Activated naive CD4-positive, alpha-beta T cell treated with anti-CD3 and anti-CD28 coated beads, Interleukin-2, amount 50 U/mL, for 24 hours (primary cell): ENCODE measurements around the gene KIAA0513.
A peak's percentile ranks its signal among the peaks of the same experiment; 100 is the strongest.
"Not testable (repeated sequence)": the region's sequence is repeated elsewhere in the genome, so short reads cannot be mapped to it uniquely, and the experiment has no call there.

Source experiments
- H3K27ac Mint-ChIP-seq: one replicate; pipeline ENCODE4 v1.8.0; 2021; ENCODE audit warnings: mild to moderate bottlenecking, mixed read lengths
- H3K27me3 Mint-ChIP-seq: one replicate; pipeline ENCODE4 v1.8.0; 2021; ENCODE audit warnings: mixed read lengths
- H3K36me3 Mint-ChIP-seq: one replicate; pipeline ENCODE4 v1.8.0; 2021; ENCODE audit warnings: mixed read lengths
- H3K4me1 Mint-ChIP-seq: one replicate; pipeline ENCODE4 v1.8.0; 2021; ENCODE audit warnings: mixed read lengths
- H3K4me3 Mint-ChIP-seq: one replicate; pipeline ENCODE4 v1.8.0; 2021; ENCODE audit warnings: mild to moderate bottlenecking, mixed read lengths
- H3K9me3 Mint-ChIP-seq: one replicate; pipeline ENCODE4 v1.8.0; 2021; ENCODE audit warnings: mixed read lengths

Gene KIAA0513

DNA sequence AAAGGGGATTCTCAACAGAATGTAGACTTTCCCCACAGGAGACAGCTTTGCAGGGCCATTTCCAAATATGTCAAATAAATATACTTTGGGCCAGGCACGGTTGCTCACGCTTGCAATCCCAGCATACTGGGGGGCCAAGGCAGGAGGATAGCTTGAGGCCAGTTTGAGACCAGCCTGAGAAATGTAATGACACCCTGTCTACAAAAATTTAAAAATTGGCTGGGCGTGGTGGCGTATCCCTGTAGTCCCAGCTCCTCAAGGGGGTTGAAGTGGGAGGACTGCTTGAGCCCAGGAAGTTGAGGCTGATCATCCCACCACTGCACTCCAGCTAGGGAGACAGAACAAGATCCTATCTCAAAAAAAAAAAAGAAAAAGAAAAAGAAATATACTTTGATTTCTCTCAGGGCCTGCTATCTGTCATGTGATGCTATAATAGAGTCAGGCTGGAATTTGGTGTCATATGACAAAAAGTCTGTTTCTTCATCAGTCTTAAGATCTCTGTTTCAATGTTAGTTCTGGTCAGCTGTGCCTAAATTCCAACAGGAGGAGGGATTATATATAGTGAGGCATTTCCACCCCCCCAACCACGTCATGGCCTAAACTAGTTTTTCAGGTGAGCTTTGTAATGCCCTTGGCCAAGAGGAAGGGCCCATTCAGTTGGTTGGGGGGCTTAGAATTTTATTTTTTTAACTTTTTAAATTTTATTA, 12.0 kb upstream of the KIAA0513 start:
- H3K36me3 Mint-ChIP-seq, result peaks cover 3% of the 10 kb centered on the region
- H3K9me3 Mint-ChIP-seq, result no peaks in the 10 kb centered on the region
- no peaks in the 10 kb centered on the region for H3K27me3 Mint-ChIP-seq
- peaks cover 18% of the 10 kb centered on the region for H3K4me1 Mint-ChIP-seq
- no peak overlapping the region for H3K27ac Mint-ChIP-seq
- no peak overlapping the region for H3K4me3 Mint-ChIP-seq

DNA sequence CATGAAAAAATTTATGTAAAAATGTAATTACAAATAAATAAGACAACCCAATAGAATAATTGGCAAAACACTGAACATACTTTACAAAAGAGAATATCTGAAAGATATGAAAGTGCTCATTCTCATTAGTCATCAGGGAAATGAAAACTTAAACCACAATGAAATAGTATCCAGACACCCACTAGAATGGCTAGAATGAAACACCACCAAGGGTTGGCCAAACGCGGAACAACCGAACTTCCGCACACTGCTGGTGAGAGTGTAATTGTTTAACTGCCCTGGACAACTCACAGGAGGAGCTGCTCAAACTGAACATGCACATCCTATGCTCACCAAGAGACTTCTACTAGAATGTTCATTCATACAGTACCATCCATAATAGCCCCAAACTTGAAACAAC, 10.4 kb upstream of the KIAA0513 start:
- Mint-ChIP-seq H3K27ac (no peak overlapping the region), H3K4me1 (peaks cover 10% of the 10 kb centered on the region), H3K27me3 (no peaks in the 10 kb centered on the region), H3K9me3 (no peaks in the 10 kb centered on the region), H3K4me3 (peak overlapping the region; percentile 13), H3K36me3 (no peaks in the 10 kb centered on the region)

DNA sequence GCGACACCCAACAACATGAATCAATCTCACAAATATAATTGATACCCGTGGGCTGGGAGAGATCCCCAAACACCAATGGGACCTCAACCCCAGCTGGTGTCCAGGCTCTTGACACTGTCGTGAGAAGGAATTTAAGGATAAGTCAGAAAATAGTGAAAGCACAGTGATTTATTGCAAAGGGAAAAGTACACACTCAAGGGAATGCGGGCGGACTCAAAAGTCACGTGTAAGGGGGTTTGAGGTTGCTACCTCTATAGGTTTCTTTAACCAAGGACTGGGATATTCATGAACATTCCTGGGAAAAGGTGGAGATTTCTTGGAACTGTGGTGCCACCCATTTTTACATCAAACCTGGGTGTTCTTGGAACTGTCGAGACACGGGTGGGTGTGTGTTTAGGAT, 10.0 kb upstream of the KIAA0513 start:
- no peak overlapping the region for H3K4me3 Mint-ChIP-seq
- H3K27ac Mint-ChIP-seq, result no peak overlapping the region
- no peaks in the 10 kb centered on the region for H3K27me3 Mint-ChIP-seq
- no peaks in the 10 kb centered on the region for H3K9me3 Mint-ChIP-seq
- no peaks in the 10 kb centered on the region for H3K36me3 Mint-ChIP-seq
- peaks cover 10% of the 10 kb centered on the region for H3K4me1 Mint-ChIP-seq

DNA sequence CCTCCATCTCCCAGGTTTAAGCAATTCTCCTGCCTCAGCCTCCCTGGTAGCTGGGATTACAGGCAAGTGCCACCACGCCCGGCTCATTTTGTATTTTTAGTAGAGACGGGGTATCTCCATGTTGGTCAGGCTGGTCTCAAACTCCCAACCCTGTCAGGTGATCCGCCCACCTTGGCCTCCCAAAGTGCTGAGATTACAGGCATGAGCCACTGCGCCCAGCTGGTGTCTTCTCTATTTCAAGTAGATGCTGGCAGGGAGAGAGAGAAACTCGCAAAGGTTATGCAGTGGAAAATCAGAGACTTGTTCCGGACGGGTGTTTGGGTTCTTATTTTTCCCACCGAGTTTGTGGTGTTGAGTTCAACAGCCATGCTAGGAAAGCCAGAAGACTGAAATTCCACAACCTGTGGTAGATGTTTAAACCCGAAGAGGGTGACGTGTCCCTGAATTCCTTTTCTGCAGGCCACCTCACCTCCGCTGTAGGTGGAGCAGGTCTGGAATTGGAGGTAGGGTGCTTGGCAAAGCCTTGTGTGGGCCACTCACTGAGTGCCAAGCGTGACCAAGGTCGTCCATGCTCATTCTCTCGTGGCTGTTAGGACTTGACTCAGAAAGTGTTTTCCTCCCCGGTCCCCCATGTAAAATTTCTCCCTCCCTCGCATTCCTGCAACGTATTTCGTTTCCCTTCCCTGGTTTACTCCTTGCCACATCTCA, 8.9 kb upstream of the KIAA0513 start:
- Mint-ChIP-seq H3K9me3 (no peaks in the 10 kb centered on the region), H3K36me3 (no peaks in the 10 kb centered on the region), H3K27ac (no peak overlapping the region), H3K4me1 (peaks cover 10% of the 10 kb centered on the region), H3K27me3 (no peaks in the 10 kb centered on the region), H3K4me3 (no peak overlapping the region)

DNA sequence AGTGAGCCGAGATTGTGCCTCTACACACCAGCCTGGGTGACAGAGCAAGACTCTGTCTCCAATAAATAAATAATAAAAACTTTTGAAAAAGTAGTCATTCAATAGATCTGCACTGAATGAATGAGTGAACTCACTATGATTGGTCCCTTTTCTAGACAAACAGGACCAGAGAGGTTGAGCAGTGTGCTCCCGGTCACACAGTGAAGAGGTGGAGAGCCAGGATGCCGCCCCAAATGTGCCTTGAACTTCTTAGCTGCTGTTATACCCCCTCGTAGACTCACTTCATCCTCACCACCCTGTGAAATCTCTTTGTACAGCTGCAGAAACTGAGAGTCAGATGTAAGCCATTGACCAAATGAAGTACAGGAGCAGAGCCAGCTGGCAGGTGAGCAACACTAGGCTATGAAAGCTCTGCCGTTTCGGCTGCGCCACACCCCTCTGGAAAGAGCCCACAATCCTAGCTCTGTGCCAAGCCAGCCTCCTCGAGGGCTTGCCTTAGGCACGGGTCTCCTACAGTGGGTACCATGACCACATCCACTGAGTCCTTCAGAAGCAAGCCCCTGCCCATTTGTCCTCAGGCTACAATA, 7.8 kb upstream of the KIAA0513 start:
- no peaks in the 10 kb centered on the region for H3K27me3 Mint-ChIP-seq

DNA sequence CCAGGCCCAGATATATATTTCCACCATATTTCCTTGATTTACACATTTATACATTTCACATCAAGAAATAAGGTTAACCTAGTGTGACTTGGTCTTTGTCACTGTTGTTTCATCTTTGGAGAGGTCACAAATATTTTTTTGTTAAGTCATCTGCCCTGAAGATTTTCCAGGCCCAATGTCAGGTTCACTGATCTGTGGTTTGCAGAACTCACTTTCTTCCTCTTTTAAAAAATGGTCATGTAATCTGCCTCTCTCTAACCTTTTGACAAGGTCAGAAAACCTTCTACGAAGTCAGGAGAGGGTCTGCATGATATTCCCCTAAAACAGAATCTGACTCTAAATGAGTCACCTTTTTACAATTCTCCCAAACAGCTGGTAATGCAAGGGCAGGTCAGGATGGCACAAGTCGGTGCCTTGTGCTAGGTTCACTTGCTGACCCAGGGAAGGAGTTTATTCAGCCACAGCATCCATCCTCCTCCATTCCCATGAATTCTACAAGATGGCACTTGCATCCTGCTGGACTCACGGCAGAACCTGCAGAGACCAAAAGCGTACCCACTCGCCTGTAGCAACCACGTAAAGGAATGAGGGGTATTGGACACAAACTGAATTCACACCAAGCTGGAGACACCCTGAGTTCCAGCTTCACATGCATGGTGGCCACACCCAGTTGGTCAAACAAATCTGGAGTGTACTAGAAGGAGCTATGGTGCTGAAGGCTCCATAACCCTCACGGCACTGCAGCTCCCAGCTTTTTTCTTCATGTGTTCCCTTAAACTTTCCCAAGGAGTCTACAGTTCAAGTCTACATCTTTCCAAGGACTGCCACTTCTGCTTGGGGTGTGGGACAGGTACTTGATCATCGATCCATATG, 1.6 kb upstream of the KIAA0513 start:
- Mint-ChIP-seq H3K9me3 (no peaks in the 10 kb centered on the region), H3K36me3 (no peaks in the 10 kb centered on the region), H3K27ac (no peak overlapping the region), H3K27me3 (no peaks in the 10 kb centered on the region), H3K4me3 (peak overlapping the region; percentile 88), H3K4me1 (peaks cover 37% of the 10 kb centered on the region)

More for the DNA sequence above, 7.8 kb upstream of the KIAA0513 start:
- Mint-ChIP-seq H3K27ac (no peak overlapping the region), H3K4me3 (no peak overlapping the region), H3K36me3 (no peaks in the 10 kb centered on the region), H3K4me1 (peaks cover 10% of the 10 kb centered on the region), H3K9me3 (no peaks in the 10 kb centered on the region)

DNA sequence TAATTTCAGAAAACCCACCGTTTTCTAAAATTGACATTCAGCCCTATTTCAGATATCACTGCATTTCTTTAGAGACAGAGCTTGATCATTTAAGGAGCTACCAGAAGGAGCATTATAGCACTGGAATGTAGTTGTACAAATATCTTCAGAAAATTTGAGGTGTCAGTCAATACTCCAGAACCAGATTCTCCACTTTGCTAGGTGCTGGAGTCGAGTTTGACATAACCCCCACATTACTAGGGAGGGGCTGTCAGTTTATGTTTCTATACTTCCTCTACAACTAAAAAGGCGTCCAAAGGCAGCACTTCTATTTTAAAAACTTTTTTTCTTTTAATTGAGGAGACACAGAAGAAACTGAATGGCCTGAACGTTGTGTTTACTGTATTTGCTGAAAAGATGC, 892 bp upstream of the KIAA0513 start:
- H3K27me3 Mint-ChIP-seq, result no peaks in the 10 kb centered on the region
- peak overlapping the region; percentile 23 for H3K27ac Mint-ChIP-seq
- no peaks in the 10 kb centered on the region for H3K9me3 Mint-ChIP-seq
- no peaks in the 10 kb centered on the region for H3K36me3 Mint-ChIP-seq
- H3K4me3 Mint-ChIP-seq, result peak overlapping the region; percentile 88
- H3K4me1 Mint-ChIP-seq, result peaks cover 40% of the 10 kb centered on the region

DNA sequence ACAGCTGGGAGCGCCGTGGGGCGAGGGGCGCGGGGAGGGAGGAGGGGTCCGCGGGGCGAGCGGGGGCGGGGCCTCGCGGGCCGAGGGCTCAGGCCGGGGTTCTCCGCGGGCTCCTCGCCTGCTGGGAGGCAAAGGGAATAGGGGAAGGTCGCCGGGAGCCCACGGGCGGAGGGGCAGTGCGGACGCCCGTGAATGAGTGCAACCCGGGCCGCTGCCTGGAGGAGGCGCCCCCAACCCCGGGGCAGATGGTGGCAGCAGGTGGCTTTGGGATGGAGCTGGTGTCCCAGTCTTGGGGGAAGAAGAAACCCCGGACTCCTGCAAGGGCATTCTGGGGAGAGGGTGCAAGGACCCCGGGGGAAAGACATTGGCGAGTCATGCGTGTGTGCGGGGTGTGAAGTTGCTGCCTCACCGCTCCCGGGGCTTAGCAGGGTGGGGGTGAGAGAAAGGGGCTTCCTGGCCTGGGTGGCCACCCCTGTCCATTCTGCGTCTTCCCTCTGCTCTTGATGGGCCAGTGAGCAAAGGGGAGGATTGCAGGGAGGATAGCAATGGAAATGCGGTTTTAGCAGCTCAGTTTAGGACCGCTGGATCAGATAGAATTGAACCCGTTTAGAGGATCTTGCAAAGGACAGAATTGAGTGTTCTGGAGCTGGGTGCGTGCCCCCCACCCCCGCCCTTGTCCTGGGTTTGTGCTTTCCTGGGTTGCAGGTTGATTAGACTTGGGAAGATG, 526 bp downstream of the KIAA0513 start:
- Mint-ChIP-seq H3K4me1 (peaks cover 42% of the 10 kb centered on the region), H3K9me3 (no peaks in the 10 kb centered on the region), H3K27me3 (no peaks in the 10 kb centered on the region)

DNA sequence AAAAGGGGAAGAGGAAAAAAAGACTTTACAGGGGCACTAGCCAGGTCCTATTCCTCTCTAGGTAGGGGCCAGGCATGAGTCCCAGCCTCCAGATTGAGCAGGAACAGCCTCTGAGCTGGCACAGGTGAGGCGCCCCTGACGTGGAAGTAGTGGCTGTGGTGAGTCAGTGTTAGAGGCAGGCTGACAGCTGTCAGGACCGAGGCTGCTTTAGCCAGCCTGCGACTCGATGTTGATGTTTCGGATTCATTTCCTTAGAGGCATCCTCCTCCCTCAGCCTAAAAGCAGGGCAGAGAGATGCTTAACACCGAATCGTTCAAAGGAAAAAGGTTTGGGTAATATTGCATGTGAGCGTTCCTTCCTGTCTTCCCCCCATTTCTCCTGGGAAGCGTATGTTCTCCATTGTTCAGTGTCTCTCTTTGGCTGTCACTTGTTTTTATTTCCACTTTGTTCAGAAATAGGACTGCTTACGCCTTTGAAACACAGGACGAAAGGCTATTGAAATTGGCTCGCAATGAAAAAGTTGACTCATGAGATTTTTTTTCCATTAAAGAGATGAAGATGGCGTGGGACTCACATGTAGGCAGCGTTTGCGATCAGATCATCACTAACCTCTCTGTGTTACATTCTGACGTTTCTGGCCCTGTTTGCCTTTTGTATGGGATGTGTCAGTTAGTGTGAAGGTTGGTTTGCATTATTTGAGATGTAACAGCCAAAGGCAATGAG, 1.3 kb downstream of the KIAA0513 start:
- peak overlapping the region; percentile 96 for H3K27ac Mint-ChIP-seq
- no peaks in the 10 kb centered on the region for H3K9me3 Mint-ChIP-seq

More for the DNA sequence above, 526 bp downstream of the KIAA0513 start:
- Mint-ChIP-seq H3K4me3 (peak overlapping the region; percentile 93), H3K27ac (peak overlapping the region; percentile 96), H3K36me3 (no peaks in the 10 kb centered on the region)

DNA sequence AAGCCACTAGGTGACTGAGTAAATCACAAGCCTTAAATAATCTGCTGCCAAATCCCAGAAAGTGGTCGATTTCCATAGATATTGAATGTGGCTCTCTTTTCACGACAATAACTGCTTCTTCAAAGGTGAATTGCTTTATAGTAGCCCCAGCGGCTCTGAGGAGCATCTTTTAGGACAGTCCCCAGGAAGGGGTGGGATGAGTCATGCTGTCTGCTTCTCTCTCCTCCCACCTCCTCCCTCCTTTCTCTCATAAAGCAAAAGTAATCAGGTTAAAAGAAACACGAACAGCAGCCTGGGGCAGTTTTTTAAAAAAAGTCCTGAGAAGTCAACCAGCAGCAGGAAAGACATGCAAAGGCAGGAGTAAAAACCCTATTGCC, 1.8 kb downstream of the KIAA0513 start:
- peak overlapping the region; percentile 93 for H3K4me3 Mint-ChIP-seq
- peak overlapping the region; percentile 96 for H3K27ac Mint-ChIP-seq

More for the DNA sequence above, 1.3 kb downstream of the KIAA0513 start:
- H3K4me3 Mint-ChIP-seq, result peak overlapping the region; percentile 93
- H3K27me3 Mint-ChIP-seq, result no peaks in the 10 kb centered on the region
- H3K4me1 Mint-ChIP-seq, result peaks cover 42% of the 10 kb centered on the region
- H3K36me3 Mint-ChIP-seq, result peaks cover under 1% of the 10 kb centered on the region

DNA sequence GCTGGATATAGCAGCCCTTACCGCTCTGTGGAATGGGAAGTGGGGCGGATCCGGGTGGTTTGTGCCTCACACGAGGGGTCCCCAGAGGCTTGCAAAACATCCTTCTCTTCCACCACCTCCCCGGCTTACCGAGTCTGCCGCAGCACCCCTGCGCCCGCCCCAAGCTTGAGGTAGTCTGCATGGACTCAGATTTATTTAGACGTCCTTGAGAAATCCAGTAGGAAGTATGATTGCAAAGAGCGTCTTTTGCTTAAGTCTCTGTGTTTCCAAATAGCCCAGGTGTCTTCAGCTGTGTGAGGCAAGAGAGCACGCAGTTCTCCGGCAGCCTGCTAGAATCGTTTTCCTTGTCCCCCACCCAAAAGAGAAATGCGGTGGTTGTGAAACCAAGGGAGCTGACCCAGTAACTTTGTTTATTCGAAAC, 2.4 kb downstream of the KIAA0513 start:
- Mint-ChIP-seq H3K27ac (peak overlapping the region; percentile 96), H3K4me1 (peaks cover 42% of the 10 kb centered on the region), H3K36me3 (peaks cover 1% of the 10 kb centered on the region), H3K9me3 (no peaks in the 10 kb centered on the region), H3K4me3 (peak overlapping the region; percentile 93), H3K27me3 (no peaks in the 10 kb centered on the region)

More for the DNA sequence above, 1.8 kb downstream of the KIAA0513 start:
- Mint-ChIP-seq H3K27me3 (no peaks in the 10 kb centered on the region), H3K4me1 (peaks cover 42% of the 10 kb centered on the region), H3K9me3 (no peaks in the 10 kb centered on the region), H3K36me3 (peaks cover 1% of the 10 kb centered on the region)

DNA sequence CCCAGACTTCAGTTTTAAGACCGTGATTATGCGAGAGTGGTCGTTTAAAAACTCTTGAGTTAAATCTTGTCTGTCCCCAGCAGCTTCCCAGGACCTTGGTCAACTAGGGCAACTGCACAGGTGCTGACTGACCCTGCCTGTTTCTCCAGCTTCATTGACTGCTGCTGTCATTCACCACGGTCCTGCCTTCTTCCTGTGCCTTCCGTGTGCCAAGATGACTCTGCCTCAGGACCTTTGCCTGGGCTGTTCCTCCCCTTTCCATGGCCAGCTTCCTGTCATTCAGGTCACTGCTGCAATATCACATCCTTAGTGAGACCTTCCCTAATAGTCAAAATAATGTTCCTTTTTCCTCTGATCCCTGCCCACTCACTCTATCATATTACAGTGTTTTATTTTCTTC, 3.9 kb downstream of the KIAA0513 start:
- Mint-ChIP-seq H3K27me3 (no peaks in the 10 kb centered on the region), H3K4me3 (no peak overlapping the region), H3K9me3 (no peaks in the 10 kb centered on the region), H3K27ac (peak overlapping the region; percentile 57), H3K36me3 (peaks cover 1% of the 10 kb centered on the region), H3K4me1 (peaks cover 39% of the 10 kb centered on the region)

DNA sequence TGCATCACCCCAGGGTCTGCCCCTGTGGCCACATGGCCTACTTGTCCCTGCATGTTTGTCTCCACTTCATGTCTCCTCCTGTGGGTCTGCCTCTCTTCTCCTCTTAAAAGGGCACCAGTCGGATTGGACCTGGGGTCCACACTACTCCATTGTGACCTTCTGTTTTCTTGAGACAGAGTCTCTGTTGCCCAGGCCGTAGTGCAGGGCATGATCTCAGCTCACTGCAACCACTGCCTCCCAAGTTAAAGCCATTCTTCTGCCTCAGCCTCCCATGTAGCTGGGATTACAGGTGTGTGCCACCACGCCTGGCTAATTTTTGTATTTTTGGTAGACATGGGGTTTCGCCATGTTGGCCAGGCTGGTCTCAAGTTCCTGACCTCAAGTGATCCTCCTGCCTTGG, 4.6 kb downstream of the KIAA0513 start:
- H3K36me3 Mint-ChIP-seq, H3K4me3 Mint-ChIP-seq, H3K9me3 Mint-ChIP-seq, H3K27me3 Mint-ChIP-seq, H3K27ac Mint-ChIP-seq: not testable (repeated sequence)
- peaks cover 41% of the 10 kb centered on the region for H3K4me1 Mint-ChIP-seq

DNA sequence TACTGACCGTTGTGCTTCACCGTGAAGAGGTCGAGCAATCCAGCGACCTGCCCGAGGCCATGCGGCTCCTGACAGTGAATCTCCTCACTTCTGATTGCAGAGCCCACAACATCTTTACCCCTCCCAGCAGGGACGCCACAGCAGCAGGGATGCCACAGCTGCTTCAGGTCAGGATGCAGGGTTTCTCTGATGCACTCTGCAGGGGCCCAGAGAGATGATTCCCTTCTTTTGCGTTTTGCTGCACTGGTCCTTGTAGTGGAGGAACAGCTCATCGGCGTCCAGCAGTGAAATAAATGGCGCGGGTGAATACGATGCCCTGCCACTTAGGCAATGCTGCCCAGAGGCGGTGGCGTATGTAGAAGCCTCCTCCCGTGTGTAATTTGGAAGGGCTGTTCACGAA, 5.6 kb downstream of the KIAA0513 start:
- peaks cover 43% of the 10 kb centered on the region for H3K4me1 Mint-ChIP-seq
- no peak overlapping the region for H3K27ac Mint-ChIP-seq
- H3K4me3 Mint-ChIP-seq, result no peak overlapping the region
- H3K36me3 Mint-ChIP-seq, result peaks cover 2% of the 10 kb centered on the region
- H3K27me3 Mint-ChIP-seq, result no peaks in the 10 kb centered on the region
- H3K9me3 Mint-ChIP-seq, result no peaks in the 10 kb centered on the region
